HG03457 (cell line): Measurements from ENCODE around the gene PEX10.

Experiments used
- ATAC-seq: cut with Tn5 transposase; IDR thresholded peaks from one replicate; pipeline ENCODE4 v1.9.1; 2021; ENCODE audit warnings: moderate number of reproducible peaks; ENCODE audit not compliant: unreplicated experiment

The PEX10 gene

GRCh38 chr1:2389644-2390043, 22.7 kb downstream of the PEX10 start:
- ATAC-seq = no peak

- no peak for ATAC-seq
Measured at GRCh38 chr1:2388004-2388913, 24.1 kb downstream of the PEX10 start.

GRCh38 chr1:2386636-2387611, 25.4 kb downstream of the PEX10 start:
- no peak for ATAC-seq

- ATAC-seq = no peak
Measured at GRCh38 chr1:2385606-2386280, 26.6 kb downstream of the PEX10 start.

- no peak for ATAC-seq
Measured at GRCh38 chr1:2384941-2385481, 27.4 kb downstream of the PEX10 start.

- no peak for ATAC-seq
Measured at GRCh38 chr1:2384130-2384860, 28.1 kb downstream of the PEX10 start.

GRCh38 chr1:2383576-2383975, 28.8 kb downstream of the PEX10 start:
- no peak for ATAC-seq

- no peak for ATAC-seq
Measured at GRCh38 chr1:2382621-2383361, 29.6 kb downstream of the PEX10 start.

- ATAC-seq = no peak
Measured at GRCh38 chr1:2381741-2382620, 30.4 kb downstream of the PEX10 start.

- ATAC-seq = no peak
Measured at GRCh38 chr1:2380816-2381591, 31.4 kb downstream of the PEX10 start.

GRCh38 chr1:2379733-2380404, 32.5 kb downstream of the PEX10 start:
- ATAC-seq = no peak

GRCh38 chr1:2378956-2379732, 33.2 kb downstream of the PEX10 start:
- ATAC-seq = no peak

- ATAC-seq = no peak
Measured at GRCh38 chr1:2378441-2378851, 33.9 kb downstream of the PEX10 start.

GRCh38 chr1:2377751-2378440, 34.5 kb downstream of the PEX10 start:
- ATAC-seq = no peak

- no peak for ATAC-seq
Measured at GRCh38 chr1:2376931-2377672, 35.3 kb downstream of the PEX10 start.
